DND-41 (cell line): ENCODE measurements around the gene GRIK2.
"Not testable (repeated sequence)": the region's sequence is repeated elsewhere in the genome, so short reads cannot be mapped to it uniquely, and the experiment has no call there.

ENCODE experiments used
- ATAC-seq: fragments of 200-7000 bp; cut with Tn5 transposase; 3 replicates; pipeline ENCODE4 v1.9.1; 2021; ENCODE audit warnings: low read depth; ENCODE audit not compliant: insufficient read depth
- DNase-seq: peaks from one replicate; pipeline ENCODE4 v3.0.0-alpha.2; 2020
- H2AFZ ChIP-seq: 2 replicates; pipeline ENCODE4 v1.6.0; 2012; ENCODE audit warnings: low read depth, low read length
- H3K27ac ChIP-seq: 2 replicates; pipeline ENCODE4 v1.5.1; 2012; ENCODE audit warnings: low read length, inconsistent platforms
- H3K27me3 ChIP-seq: fragments of 200-600 bp; sonication (generic); 2 replicates; pipeline ENCODE4 v1.6.0; 2012; ENCODE audit warnings: low read length, mild to moderate bottlenecking, inconsistent platforms; ENCODE audit not compliant: insufficient read depth, poor library complexity
- H3K36me3 ChIP-seq: 2 replicates; pipeline ENCODE4 v1.5.1; 2012; ENCODE audit warnings: low read length, inconsistent platforms; ENCODE audit not compliant: insufficient read depth
- H3K4me1 ChIP-seq: 2 replicates; pipeline ENCODE4 v1.5.1; 2012; ENCODE audit warnings: mild to moderate bottlenecking, low read length; ENCODE audit not compliant: insufficient read depth
- H3K4me2 ChIP-seq: 2 replicates; pipeline ENCODE4 v1.6.0; 2012; ENCODE audit warnings: mild to moderate bottlenecking, moderate library complexity, low read length, inconsistent platforms; ENCODE audit not compliant: insufficient read depth
- H3K4me3 ChIP-seq, 2 experiments: fragments of 200-600 bp in 1 of 2; shearing (Covaris generic) in 1 of 2; 2 replicates each; pipeline ENCODE4 v1.5.1; 2012 to 2016; ENCODE audit warnings: inconsistent platforms in 2 of 2, low read length in 2 of 2, mild to moderate bottlenecking in 2 of 2, low read depth in 1 of 2, moderate library complexity in 1 of 2
- H3K79me2 ChIP-seq: 2 replicates; pipeline ENCODE4 v1.6.0; 2012; ENCODE audit warnings: low read length, inconsistent platforms; ENCODE audit not compliant: insufficient read depth
- H3K9ac ChIP-seq: 2 replicates; pipeline ENCODE4 v1.6.0; 2012; ENCODE audit warnings: low read depth, mild to moderate bottlenecking, inconsistent platforms, low read length, moderate library complexity
- H3K9me3 ChIP-seq: 2 replicates; pipeline ENCODE4 v1.5.1; 2012; ENCODE audit warnings: low read length, moderate library complexity, mild to moderate bottlenecking, inconsistent platforms; ENCODE audit not compliant: insufficient read depth, severe bottlenecking
- H4K20me1 ChIP-seq: 2 replicates; pipeline ENCODE4 v1.6.0; 2012; ENCODE audit warnings: low read length; ENCODE audit not compliant: insufficient read depth
- CTCF ChIP-seq: IDR thresholded peaks from 2 replicates; pipeline ENCODE4 v1.5.1; 2012; ENCODE audit warnings: borderline replicate concordance, low read length, moderate library complexity, mild to moderate bottlenecking; ENCODE audit not compliant: poor library complexity, severe bottlenecking; ENCODE audit errors: extremely low read depth
- EZH2 ChIP-seq: IDR thresholded peaks from 3 replicates; pipeline ENCODE4 v1.6.1; 2012; ENCODE audit warnings: borderline replicate concordance, low read depth, mild to moderate bottlenecking, moderate library complexity, low read length, inconsistent platforms; ENCODE audit not compliant: severe bottlenecking

The GRIK2 gene

GRCh38 chr6:101393251-101393828 lies at the start of gene GRIK2:
TSS of gene GRIK2 (plus strand) at chr6:101393708.
- no peak within 1 kb of the TSS for H3K27ac ChIP-seq
- H4K20me1 ChIP-seq: no peaks in the 10 kb centered on the region
- H3K9ac ChIP-seq: no peak within 1 kb of the TSS
- no peaks in the 10 kb centered on the region for H3K36me3 ChIP-seq
- ATAC-seq: no peak
- TF ChIP-seq EZH2: no peak
- TF ChIP-seq CTCF: no peak
- H3K4me2 ChIP-seq: no peak within 1 kb of the TSS
- H3K9me3 ChIP-seq: peaks cover 8% of the 10 kb centered on the region
- no peak within 1 kb of the TSS for H2AFZ ChIP-seq
- no peaks in the 10 kb centered on the region for H3K4me1 ChIP-seq
- DNase-seq: no peak
- H3K79me2 ChIP-seq: no peaks in the 10 kb centered on the region
- H3K27me3 ChIP-seq: no peaks in the 10 kb centered on the region
- no peak within 1 kb of the TSS for H3K4me3 ChIP-seq

GRCh38 chr6:101344885-101345284 lies 48.6 kb upstream of the GRIK2 start:
- ATAC-seq (no peak), DNase-seq (no peak)
- Histone ChIP-seq H2AFZ (no peak overlapping the region), H3K36me3 (no peaks in the 10 kb centered on the region), H3K27ac (no peak overlapping the region), H3K4me2 (no peak overlapping the region), H3K79me2 (no peaks in the 10 kb centered on the region), H3K9me3 (peaks cover 4% of the 10 kb centered on the region), H3K27me3 (no peaks in the 10 kb centered on the region), H4K20me1 (no peaks in the 10 kb centered on the region), H3K4me3 (no peak overlapping the region), H3K9ac (no peak overlapping the region), H3K4me1 (peaks cover 26% of the 10 kb centered on the region)
- TF ChIP-seq EZH2: no peak
- no peak for TF ChIP-seq CTCF

GRCh38 chr6:101348816-101349215 lies 44.7 kb upstream of the GRIK2 start:
- Histone ChIP-seq H3K4me1 (peaks cover 26% of the 10 kb centered on the region), H3K9ac (no peak overlapping the region), H3K27me3 (no peaks in the 10 kb centered on the region), H3K4me3 (no peak overlapping the region), H3K4me2 (no peak overlapping the region), H3K79me2 (no peaks in the 10 kb centered on the region), H3K27ac (no peak overlapping the region), H4K20me1 (no peaks in the 10 kb centered on the region), H2AFZ (no peak overlapping the region), H3K9me3 (peaks cover 4% of the 10 kb centered on the region), H3K36me3 (no peaks in the 10 kb centered on the region)
- DNase-seq (no peak), ATAC-seq (no peak)
- no peak for TF ChIP-seq CTCF
- TF ChIP-seq EZH2: no peak

GRCh38 chr6:101350631-101351030 lies 42.9 kb upstream of the GRIK2 start:
- not testable (repeated sequence) for ATAC-seq, DNase-seq

More at GRCh38 chr6:101350631-101351030, 42.9 kb upstream of the GRIK2 start:
- H3K4me2 ChIP-seq, H3K27ac ChIP-seq, H3K79me2 ChIP-seq, H3K27me3 ChIP-seq, H3K4me3 ChIP-seq, H3K9ac ChIP-seq, H3K36me3 ChIP-seq, H3K9me3 ChIP-seq, H2AFZ ChIP-seq, H4K20me1 ChIP-seq: not testable (repeated sequence)
- peaks cover 26% of the 10 kb centered on the region for H3K4me1 ChIP-seq
